OCI-LY7 (cell line): Measurements from ENCODE around the gene YAE1.

ENCODE experiments used
- CTCF ChIP-seq: fragments of 200-600 bp; sonication (generic); conservative IDR thresholded peaks from 2 replicates; pipeline ENCODE4 v1.5.1; 2014; ENCODE audit warnings: mild to moderate bottlenecking, antibody characterized with exemption, low read length, moderate library complexity, mixed read lengths
- EZH2phosphoT487 ChIP-seq: fragments of 200-600 bp; sonication (generic); IDR thresholded peaks from 2 replicates; pipeline ENCODE4 v1.6.1; 2018; ENCODE audit warnings: low read depth, borderline replicate concordance, mild to moderate bottlenecking, mixed run types, antibody characterized with exemption, low read length, moderate library complexity, mixed read lengths

- TF ChIP-seq CTCF (no peak), EZH2phosphoT487 (no peak)
Measured at GRCh38 chr7:39618868-39619267, 52.7 kb downstream of the YAE1 start.
